HG03520 (cell line): ENCODE results near the gene WDR70.
"Not testable (repeated sequence)": the region's sequence is repeated elsewhere in the genome, so short reads cannot be mapped to it uniquely, and the experiment has no call there.

Source experiments
- ATAC-seq: cut with Tn5 transposase; IDR thresholded peaks from one replicate; pipeline ENCODE4 v1.9.1; 2021; ENCODE audit warnings: mild to moderate bottlenecking, moderate library complexity; ENCODE audit not compliant: unreplicated experiment

Gene WDR70

GRCh38 chr5:37379100-37379628 is at the start of gene WDR70:
Gene WDR70 (plus strand): TSS chr5:37379318. CDS start chr5:37379368, 50 bp downstream.
- ATAC-seq, result peak; percentile 97

GRCh38 chr5:37334754-37335153 is 44.4 kb upstream of the WDR70 start:
- not testable (repeated sequence) for ATAC-seq

- ATAC-seq, result not testable (repeated sequence)
These were observed 36.4 kb upstream of the WDR70 start for GRCh38 chr5:37342741-37343140.

GRCh38 chr5:37355161-37355560 is 24.0 kb upstream of the WDR70 start:
- ATAC-seq, result no peak

GRCh38 chr5:37370550-37370863 is 8.6 kb upstream of the WDR70 start:
- peak; percentile 30 for ATAC-seq

- peak; percentile 88 for ATAC-seq
These were observed 8.0 kb upstream of the WDR70 start, which contains the start of gene NUP155 for GRCh38 chr5:37370864-37371726. Gene NUP155 (minus strand): TSS chr5:37371106. CDS start chr5:37370977, 129 bp downstream.

GRCh38 chr5:37375091-37375490 is 4.0 kb upstream of the WDR70 start:
- no peak for ATAC-seq

- not testable (repeated sequence) for ATAC-seq
These were observed 1.1 kb upstream of the WDR70 start for GRCh38 chr5:37378066-37378465.

GRCh38 chr5:37391591-37391990 is 12.5 kb downstream of the WDR70 start:
- ATAC-seq, result no peak

GRCh38 chr5:37396352-37396751 is 17.2 kb downstream of the WDR70 start:
- ATAC-seq, result no peak

GRCh38 chr5:37400501-37400900 is 21.4 kb downstream of the WDR70 start:
- ATAC-seq, result no peak

GRCh38 chr5:37412515-37412914 is 33.4 kb downstream of the WDR70 start:
- ATAC-seq, result no peak

- ATAC-seq, result not testable (repeated sequence)
These were observed 36.3 kb downstream of the WDR70 start for GRCh38 chr5:37415456-37415855.

- no peak for ATAC-seq
These were observed 38.2 kb downstream of the WDR70 start for GRCh38 chr5:37417347-37417746.

- ATAC-seq, result no peak
These were observed 45.3 kb downstream of the WDR70 start for GRCh38 chr5:37424441-37424840.

- ATAC-seq, result no peak
These were observed 48.9 kb downstream of the WDR70 start for GRCh38 chr5:37428044-37428443.

- no peak for ATAC-seq
These were observed 56.1 kb downstream of the WDR70 start for GRCh38 chr5:37435261-37435660.

- ATAC-seq, result no peak
These were observed 57.2 kb downstream of the WDR70 start for GRCh38 chr5:37436146-37436934.

GRCh38 chr5:37437711-37438110 is 58.6 kb downstream of the WDR70 start:
- no peak for ATAC-seq

- ATAC-seq, result not testable (repeated sequence)
These were observed 66.7 kb downstream of the WDR70 start for GRCh38 chr5:37445783-37446182.

- ATAC-seq, result no peak
These were observed 69.8 kb downstream of the WDR70 start for GRCh38 chr5:37448941-37449340.

- ATAC-seq, result not testable (repeated sequence)
These were observed 72.9 kb downstream of the WDR70 start for GRCh38 chr5:37451991-37452390.
